ENCODE measurements around the gene PCK1.

PCK1 gene

GRCh38 chr20:57536771-57537724 lies 23.9 kb upstream of the PCK1 start:
- no peak for DNase-seq

GRCh38 chr20:57537822-57538221 lies 23.1 kb upstream of the PCK1 start:
- no peak for DNase-seq

DNA sequence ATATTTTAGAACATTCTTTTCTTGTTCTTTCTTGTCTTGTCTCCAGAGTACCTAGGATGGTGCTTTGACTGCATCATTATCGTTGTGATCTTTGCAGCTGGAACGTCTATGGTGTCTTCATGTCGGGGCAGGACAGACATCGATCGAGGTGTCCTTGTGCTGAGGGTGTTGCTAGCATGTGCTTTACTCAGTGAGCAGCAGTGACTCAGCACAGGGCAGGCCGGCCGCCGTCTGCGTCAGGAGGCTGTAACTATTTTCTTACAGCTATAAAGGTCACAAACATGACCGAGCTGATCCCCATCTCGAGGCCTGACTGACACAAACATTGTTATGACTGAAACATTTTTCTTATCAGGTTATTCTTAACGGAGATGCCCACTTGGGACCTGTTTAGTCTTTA lies 21.0 kb upstream of the PCK1 start:
- DNase-seq, result no peak

- DNase-seq, result no peak
Measured at GRCh38 chr20:57540890-57541580, 19.9 kb upstream of the PCK1 start.

GRCh38 chr20:57543754-57544153 lies 17.2 kb upstream of the PCK1 start:
- no peak for DNase-seq

DNA sequence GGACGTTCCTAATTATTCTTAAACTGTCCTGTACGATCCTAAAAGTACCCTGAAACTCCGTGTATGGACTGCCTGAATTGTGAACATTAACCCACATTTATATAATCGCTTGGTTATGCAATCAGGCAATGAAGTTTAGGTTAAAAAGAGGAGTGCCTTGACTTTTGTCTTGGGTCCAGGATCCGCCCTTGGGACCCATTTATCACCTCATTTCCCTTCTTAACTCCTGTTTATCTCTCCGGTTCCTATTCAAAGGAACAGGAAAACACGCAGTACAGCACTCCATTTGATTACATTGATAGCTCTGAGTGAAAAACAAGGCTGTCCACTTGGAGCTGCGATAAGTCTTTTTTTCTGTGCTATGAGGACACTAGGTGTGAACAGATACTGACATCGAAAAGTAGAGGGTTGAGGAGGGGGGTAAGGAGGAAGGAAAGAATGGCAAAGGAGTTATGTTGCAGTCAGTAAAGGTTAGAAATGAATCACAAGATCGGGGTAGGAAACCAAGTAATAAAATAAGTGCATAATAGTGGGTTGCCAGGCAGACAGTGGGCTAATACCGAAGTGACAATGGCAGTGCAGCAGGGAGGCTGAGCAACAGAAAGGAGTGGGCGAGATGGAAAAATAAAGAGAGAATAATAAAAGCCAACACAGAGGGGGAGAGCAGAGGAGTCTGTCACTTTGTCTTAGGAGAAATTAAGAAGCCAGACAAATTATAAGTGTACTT lies 15.9 kb upstream of the PCK1 start:
- no peak for DNase-seq

DNA sequence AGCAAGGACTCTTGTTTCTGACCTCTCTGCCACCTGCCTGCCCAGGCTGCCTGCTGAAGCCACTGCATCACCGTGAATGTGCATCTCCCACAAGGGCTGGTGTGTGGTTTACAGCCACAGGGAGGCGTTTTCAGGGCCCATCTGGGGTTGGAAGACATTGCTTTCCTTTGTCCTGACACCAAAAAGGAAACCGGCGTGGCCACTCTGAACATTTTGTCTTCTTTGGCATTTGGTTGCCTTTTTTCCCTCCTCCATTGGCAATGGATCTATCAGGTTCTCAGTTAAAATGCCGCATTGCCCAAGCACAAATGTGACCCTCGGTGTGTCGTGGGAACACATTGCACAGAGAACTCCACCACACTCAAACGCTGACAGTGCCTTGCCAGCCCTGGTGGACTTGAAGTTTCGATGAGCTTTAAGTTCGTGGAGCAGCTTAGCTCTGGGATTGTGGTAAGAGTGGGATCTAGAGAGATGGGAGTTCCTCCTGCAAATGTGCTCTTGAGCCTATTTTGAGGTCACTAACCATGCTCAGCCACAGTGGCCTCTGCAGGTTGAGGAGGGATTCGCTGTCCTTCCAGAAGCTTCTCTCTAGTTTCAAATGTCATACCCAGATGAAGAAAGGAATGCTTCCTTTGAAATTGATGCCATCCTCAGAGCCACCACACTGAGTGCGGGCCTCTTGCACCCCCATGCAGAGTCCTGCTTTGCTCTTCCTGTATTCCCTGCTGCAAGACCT lies 14.8 kb upstream of the PCK1 start:
- DNase-seq, result no peak

DNA sequence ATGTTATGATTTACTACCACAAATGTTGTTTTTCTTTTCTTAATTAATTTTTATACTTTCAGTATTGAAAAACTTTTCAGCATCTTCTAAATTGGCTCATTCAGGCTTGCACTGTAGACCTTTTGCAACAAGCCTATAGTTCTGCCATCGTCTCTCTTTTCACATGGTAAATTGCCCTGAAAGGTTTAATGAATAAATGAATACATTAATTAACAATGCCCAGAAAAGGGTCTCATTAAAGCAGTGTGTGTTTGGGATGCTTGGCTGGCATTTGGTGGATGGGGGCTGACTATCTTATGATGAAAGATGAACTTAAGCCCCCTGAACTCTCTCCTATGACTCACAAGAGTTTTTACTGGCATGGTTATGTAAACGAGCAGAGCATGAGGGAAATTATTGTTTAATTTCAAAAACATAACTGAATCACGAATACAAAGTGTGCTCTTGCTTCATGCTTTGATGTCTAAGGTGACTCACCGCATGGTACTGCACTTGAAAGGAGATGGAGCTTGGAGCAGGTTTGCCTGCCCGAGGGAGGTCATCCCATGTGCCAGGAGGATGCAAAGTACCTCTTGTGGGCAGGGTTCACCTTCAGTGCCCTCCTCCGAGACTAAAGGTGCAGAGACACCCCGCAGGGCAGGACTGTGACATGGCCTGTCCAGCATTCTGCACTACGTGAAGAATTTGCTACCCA lies 13.8 kb upstream of the PCK1 start:
- no peak for DNase-seq

- DNase-seq, result no peak
Measured at GRCh38 chr20:57548177-57549058, 12.5 kb upstream of the PCK1 start.

DNA sequence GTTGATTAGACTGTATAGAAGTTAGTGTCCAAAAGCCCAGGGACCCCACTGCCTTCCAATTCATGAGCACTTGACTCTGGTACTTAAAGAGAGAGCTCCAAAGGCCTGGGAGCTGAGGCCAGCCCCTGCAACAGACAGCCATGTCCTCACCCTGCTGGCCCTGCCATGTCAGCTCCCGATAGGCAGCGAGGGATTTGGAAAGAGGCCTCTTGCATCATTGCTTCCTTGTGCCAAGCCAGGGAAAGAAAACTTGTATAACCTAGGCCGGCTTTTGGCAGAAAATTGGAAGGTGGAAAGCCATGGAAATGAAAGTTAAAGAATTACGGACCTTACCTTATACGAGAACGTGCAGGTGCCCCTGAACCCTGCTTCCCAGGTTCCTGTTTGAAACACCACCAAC lies 8.4 kb upstream of the PCK1 start:
- DNase-seq, result no peak

DNA sequence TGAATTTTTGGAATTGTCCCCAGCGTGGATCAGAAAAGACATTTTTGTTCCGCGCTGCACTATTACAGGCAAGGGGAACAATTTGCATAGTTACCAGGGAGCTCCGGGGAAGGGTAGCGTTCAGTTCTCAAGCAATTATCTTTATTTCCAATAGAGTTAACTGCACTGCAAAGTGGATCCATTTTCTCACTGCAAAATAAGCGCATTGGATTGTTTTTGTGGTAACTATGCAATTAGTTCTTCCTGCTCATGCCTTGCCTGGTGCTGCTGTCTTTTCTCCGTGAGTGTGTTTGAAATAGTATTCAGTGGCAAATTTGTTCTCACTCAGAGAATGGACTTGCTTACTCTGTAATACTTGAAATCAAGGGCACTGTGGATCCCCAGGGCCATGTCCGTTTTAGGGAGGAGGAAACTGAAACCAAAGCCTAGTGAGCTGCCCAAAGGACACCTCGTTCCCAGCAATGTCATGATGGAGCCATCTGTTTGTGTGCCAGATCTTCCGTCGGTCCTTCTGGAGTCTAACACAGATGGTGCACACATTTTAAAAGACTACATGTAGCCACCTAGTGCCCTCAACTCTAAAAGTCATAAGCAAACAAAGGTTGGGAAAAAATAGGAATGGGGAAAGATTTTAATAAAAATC lies 7.4 kb upstream of the PCK1 start:
- DNase-seq, result no peak

DNA sequence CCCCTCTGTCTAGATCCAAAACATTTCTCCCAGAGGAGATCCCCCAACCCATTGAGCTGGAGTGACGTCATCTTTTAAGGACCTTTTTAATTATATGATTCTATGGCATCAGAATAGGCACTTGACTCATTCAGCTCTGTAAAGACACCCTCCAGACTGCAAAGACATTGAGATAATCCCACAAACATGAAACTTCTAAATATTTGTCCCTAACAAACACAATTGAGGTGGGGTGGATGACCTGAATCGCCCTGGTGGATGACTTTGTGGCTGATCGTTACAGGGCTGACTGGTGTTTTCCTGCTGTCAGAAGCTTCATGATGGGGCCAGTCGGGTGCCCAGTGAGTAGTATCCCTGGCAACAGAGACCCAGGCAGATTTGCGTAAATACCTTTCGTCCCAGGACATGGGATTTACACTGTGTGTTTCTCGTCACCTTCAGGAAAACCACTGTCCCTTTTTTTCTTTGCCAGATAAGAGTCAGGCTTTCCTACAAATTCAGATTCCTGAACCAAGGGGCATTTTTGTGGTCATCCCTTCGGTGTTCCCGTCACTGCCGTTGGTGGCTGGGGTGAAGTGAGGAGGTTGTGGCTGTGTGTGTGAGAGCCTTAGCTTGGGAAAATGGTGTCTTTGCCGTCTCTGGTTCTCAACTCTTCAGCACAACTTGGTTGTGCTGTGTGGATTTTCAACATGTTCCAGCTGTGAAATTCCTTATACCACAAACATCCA lies 5.3 kb upstream of the PCK1 start:
- no peak for DNase-seq

DNA sequence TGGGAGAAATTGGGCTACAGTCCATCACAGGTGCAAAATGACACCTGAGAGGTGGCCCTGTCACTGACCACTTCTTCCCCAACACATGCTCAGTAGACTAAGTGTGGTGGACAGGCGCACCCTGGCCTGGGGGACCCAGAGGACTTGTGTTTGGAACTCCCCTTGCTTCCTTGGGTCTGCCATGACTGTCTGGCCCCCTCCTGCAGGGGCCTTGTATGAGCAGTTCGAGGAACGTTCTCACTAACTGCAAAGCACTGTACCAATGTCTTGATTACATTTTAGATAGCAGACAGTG lies 4.0 kb upstream of the PCK1 start:
- DNase-seq, result no peak

- DNase-seq, result no peak
Measured at GRCh38 chr20:57557926-57558613, 2.8 kb upstream of the PCK1 start.

- DNase-seq, result no peak
Measured at GRCh38 chr20:57558614-57559288, 2.2 kb upstream of the PCK1 start.

- DNase-seq, result no peak
Measured at GRCh38 chr20:57559289-57559634, 1.6 kb upstream of the PCK1 start.

GRCh38 chr20:57559658-57560553 lies 1.0 kb upstream of the PCK1 start:
- DNase-seq, result no peak

Data from midbrain (tissue), 1 donor.